Measurements from ENCODE around the gene ERP27.

ERP27 gene

GRCh38 chr12:14959916-14960496 lies 21.7 kb upstream of the ERP27 start:
- no peak for DNase-seq (ENCODE audit: low read depth in 2 of 2)

GRCh38 chr12:14959463-14959862 lies 21.1 kb upstream of the ERP27 start:
- no peak for DNase-seq (ENCODE audit: low read depth in 2 of 2)

DNA sequence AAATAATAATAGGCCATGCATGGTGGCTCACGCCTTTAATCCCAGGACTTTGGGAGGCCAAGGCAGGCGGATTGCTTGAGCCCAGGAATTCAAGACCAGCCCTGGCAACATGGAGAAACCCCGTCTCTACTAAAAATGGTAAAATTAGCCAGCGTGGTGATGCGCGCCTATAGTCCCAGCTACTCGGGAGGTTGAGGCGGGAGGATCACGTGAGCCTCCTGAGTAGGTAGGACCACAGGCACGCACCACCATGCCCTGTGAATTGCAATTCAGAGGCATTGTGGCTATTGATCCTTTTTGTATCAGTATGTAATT lies 20.7 kb upstream of the ERP27 start:
- no peak for DNase-seq (ENCODE audit: low read depth in 2 of 2)

DNA sequence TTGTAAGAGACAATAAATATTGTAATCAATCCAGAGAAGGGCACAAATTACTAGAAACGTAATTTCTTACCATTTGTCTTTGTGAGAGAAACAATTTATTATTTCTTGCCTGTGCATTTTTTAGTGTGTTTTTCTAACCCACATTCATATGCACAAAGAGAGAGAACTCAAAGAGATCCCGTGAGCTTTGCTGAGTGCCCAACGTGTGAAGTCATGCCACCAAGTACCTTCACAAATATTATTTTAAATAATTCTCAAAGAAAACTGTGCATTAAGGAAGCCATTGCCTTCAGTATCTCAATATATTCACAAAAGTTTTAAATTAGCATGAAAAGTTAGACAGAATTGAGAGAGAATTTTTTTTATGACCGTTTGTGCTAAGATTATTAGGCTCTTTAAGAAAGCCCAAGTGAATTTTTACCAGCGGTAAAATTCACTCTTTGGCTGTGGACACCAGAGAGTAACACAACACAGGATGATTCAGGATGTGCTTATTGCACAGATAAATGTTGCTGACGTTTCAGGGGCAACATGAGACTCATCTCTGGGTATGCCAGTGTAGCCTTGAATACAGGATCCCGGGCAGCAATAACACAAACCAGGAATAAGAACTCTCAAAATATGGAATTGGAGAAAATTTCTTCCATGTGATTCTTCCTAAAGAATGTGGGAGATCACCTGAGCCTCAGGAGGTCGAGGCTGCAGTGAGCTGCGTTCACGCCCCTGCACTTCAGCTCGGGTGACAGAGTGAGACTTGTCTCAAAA lies 20.2 kb upstream of the ERP27 start:
- DNase-seq (ENCODE audit: low read depth in 2 of 2), result no peak

DNA sequence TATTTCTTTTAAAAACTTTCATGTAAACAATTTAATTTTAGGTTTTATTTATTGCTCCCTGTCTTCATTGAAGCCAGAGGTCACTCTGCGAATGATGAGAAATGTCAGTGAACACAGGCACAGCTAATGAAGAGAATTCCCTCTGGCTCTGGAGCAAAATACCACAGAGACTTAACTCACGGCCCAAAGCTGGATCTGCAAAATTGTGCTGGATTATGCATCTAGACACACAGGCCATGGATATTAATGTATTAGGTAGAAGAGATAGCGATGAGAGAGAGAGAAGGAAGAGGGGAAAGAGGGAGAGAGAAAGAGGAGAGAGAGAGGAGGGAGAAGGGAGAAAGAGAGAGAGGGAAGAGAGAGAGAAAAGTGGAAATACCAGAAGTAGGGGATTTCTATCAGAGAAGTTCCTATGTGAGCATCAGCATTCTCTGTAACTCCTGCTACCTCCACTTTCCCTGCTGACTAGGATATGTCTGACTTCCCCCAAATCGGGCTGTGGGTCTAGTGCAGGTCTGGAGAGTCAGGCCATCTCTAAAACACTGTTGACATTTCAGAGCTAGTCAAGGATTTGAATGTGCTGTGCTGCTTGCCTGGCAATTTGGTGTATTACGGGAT lies 19.3 kb upstream of the ERP27 start:
- no peak for DNase-seq (ENCODE audit: low read depth in 2 of 2)

- no peak for DNase-seq (ENCODE audit: low read depth in 2 of 2)
Measured at GRCh38 chr12:14956905-14957304, 18.6 kb upstream of the ERP27 start.

DNA sequence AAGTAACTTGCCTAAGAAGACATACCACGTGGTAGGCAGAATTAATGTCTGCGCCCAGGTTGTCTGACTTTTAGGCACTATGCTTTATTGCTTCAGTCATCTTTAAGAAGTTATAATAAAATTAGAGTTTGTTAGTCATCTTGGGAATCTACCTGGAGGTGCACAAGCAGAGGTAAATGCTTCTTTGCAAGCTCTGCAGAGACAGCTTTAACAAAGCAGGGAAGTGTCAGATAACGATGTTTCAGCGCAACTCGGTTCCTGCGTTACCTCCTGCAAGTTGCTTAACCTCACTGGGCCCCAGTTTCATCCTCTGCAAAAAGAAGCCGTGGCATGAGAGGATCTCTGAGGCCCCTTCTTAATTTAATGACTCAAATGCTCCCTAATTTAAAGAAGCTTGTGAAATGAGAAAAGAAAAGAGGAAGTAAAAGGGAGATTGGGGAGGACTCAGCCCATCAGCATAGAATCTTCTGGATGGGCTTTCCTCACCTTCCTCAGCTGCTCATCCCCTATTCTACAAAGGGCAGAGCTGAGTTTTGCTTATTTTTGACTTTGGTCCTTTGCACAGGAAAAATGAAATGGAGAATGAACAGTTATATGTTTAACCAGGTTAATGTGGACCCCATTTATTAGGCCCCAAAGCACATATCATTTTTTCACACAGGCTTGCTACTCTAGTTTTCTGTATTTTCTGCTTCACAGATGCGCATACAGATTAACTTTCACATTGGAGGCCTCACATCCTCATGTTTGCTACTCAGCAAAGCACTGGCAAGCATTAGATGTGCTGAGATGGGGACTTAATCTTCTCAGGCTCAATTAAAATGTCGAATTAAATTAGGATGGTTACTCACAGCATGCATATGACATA lies 17.9 kb upstream of the ERP27 start:
- DNase-seq (ENCODE audit: low read depth in 2 of 2), result no peak

DNA sequence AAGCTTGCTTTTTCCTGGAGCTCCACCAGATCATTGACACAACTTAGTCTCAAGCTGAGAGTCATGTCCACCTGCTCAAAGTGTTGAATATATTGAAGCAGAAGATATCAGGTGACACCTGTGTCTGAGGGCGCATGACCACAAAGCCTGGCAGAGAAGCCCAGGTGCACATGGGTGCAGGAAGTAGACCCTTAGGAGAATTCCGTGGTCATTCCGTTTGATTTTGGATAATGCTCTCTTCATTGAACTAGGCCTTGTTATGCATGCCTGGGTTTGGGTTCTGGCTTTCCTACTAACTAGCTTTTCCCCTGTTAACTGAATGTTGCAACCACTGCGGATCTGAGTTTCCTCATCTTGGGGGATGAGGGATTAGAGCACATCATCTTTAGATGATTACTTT lies 15.9 kb upstream of the ERP27 start:
- DNase-seq (ENCODE audit: low read depth in 2 of 2), result no peak

DNA sequence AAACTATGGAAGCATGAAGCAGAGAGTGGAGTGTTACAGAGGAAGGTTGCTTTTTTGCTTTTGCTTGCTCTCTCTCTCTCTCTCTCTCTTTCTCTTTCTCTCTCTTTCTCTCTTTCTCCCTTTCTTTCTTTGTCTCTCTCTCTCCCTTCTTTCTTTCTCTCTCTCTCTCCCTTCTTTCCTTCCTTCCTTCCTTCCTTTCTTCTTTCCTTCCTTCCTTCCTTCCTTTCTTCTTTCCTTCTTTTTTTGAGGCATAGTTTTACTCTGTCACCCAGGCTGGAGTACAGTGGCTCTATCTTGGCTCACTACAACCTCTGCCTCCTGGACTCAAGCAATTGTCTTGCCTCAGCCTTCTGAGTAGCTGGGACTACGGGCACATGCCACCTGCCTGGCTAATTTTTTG lies 15.4 kb upstream of the ERP27 start:
- DNase-seq (ENCODE audit: low read depth in 2 of 2), result no peak

DNA sequence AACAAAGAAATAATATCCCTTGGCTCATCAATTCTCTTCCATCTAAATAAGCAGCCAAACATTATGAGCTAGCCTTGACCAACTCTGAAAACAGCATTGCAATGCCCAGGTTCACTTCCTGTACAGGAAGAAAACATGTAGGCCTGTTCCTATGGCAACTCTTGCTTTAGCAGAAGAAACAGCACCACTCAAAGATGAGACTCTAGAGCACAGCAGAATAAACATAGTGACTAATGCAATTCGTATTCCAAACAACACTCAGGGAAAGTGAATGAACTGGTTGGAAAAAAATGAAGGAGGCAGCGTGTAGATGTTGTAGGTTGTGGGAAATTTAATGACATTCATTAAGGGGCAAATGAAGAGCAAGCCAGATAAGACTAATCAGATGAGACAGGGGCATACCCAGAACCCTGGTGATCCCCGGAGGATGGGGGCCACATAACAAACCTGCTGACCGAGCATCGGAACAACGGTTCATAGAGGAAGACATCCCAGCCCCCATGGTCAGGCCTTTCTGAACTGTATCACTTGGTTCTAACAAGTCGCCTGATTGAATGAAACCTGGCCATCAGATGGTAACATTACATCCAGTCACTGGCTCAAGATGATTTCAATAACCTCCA lies 14.1 kb upstream of the ERP27 start:
- no peak for DNase-seq (ENCODE audit: low read depth in 2 of 2)

- no peak for DNase-seq (ENCODE audit: low read depth in 2 of 2)
Measured at GRCh38 chr12:14951851-14952250, 13.5 kb upstream of the ERP27 start.

GRCh38 chr12:14950982-14951746 lies 12.8 kb upstream of the ERP27 start:
- no peak for DNase-seq (ENCODE audit: low read depth in 2 of 2)

- no peak for DNase-seq (ENCODE audit: low read depth in 2 of 2)
Measured at GRCh38 chr12:14950421-14950820, 12.1 kb upstream of the ERP27 start.

DNA sequence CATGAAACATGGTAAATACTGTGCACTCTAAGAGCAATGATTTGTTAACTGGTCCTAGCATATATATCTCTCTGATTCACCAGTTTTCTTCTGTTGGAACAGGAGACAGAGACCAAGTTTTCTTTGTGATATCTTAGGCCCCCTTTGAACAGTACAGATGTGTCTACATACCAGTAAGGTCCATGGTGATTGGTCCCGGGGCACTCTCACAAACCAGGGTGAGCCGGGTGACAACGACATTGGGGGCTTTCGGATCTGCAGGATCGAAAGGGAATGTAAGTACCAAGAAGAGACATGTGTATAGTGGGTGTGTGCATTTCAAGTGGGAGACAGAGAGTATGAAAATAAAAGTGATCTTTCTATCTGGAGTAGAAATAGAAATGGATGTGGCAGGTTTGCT lies 11.3 kb upstream of the ERP27 start:
- DNase-seq (ENCODE audit: low read depth in 2 of 2), result no peak

- DNase-seq (ENCODE audit: low read depth in 2 of 2), result peak in 1 of 2 donors; percentile 47
Measured at GRCh38 chr12:14948672-14949071, 10.3 kb upstream of the ERP27 start.

GRCh38 chr12:14946861-14947260 lies 8.5 kb upstream of the ERP27 start:
- DNase-seq (ENCODE audit: low read depth in 2 of 2), result no peak

DNA sequence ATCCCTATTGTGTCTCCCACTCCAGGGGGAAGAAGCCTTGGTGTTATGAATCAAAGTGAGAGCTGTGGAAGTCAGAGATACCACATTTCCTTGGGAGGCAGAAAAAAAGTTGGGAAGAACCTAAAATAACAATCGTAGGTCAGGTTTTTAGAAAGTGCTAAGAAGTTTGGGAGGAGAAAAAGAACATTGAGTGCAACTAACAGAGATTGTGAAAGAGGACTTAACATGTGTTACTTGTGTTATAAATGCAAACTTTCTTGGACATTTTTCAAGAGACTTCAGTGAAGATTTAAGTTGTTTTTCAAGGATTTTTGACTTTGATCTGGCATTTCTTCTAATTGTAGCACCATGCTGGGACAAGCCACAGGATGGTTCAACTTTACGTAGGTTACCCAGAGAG lies 7.8 kb upstream of the ERP27 start:
- DNase-seq (ENCODE audit: low read depth in 2 of 2), result no peak

GRCh38 chr12:14942196-14942931 lies 4.0 kb upstream of the ERP27 start:
- DNase-seq (ENCODE audit: low read depth in 2 of 2), result no peak

DNA sequence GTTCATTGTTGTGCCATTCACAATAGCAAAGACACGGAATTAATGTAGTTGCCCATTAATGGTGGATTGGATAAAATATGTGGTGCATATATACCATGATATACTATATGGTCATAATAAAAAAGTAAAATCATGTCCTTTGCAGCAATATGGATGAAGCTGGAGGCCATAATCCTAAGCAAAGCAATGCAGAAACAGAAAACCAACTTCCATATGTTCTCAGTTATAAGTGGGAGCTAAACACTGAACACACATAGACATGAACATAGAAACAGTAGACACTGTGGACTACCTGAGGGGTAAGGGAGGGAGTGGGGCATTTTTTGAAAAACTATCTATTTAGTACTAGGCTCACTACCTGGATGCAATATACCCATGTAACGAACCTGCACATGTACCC lies 3.0 kb upstream of the ERP27 start:
- DNase-seq (ENCODE audit: low read depth in 2 of 2), result no peak

DNA sequence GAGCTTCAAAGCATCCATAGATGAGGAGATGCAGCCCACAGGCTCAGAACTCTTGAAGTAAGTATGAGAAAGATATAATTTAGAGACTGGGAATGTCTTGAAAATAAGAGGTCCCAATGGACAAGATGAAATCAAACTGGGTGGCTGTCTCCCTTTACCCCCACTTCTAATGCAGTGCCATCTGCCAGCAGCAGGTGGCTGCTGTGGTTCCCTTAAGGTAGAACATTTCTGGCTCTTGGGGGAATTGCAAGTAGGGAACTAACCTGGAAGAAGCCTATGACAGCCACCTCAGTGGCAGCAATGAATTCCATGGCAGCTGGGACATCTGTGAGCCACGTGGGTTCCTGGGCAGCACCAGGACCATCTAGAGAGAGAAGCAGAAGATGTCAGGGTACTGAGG lies 648 bp downstream of the ERP27 start:
- DNase-seq (ENCODE audit: low read depth in 2 of 2), result no peak

DNA sequence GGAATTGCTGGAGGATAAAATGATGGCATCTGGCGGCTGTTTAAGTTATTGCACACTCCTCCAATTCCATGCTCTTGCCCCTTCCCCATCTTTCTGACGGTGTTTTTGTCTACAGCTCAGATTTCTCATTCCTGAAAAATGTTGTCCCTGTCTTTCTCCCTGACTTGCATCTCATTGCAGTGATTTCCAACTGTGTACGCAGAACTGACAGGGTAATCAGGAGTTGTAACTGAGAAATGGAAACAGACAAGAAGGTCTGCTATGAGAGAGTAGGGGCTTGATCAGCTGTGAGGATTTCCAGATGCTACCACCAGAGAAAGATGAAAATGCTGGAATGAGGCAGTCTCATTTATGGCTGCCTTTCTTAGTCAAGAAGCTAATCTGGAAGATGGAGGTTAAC lies 1.3 kb downstream of the ERP27 start:
- DNase-seq (ENCODE audit: low read depth in 2 of 2), result no peak

Data from activated CD8-positive, alpha-beta memory T cell treated with anti-CD3 and anti-CD28 coated beads for 4 hours (primary cell).